ENCODE measurements around the gene LUC7L.

The LUC7L gene

DNA sequence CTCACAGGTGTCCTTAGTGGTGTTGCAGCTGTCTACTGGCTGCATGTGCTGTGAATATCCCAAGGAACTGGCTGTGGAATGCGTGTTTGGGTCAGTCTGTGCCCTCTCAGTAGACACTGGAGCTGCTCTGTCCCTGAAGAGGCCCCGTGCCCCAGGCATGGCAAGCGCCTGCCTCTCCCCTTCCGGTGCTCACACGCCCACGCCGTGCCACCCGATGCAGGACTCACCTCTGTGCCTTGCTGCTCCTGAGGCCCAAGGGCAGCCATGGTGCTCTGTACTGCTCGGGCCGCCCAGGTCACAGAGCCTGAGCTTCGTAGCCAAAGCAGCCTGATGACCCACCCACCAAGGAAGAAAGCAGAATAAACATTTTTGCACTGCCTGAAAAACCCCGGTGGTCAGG, 36.5 kb upstream of the LUC7L start:
- H3K4me2 ChIP-seq (ENCODE audit: low read length) = no peak overlapping the region
- 0 out of 2 replicates have a peak, but pooled peaks cover 5% of the 10 kb centered on the region for H3K27me3 ChIP-seq (ENCODE audit: insufficient read depth, low read length)
- no peaks in the 10 kb centered on the region for H3K79me2 ChIP-seq (ENCODE audit: insufficient read depth, low read length)
- H3K9me2 ChIP-seq (ENCODE audit: low read depth, low read length) = no peaks in the 10 kb centered on the region
- H3K4me3 ChIP-seq (ENCODE audit: low read depth, low read length, poor library complexity, severe bottlenecking) = no peak overlapping the region
- H3K4me1 ChIP-seq (ENCODE audit: insufficient read depth, low read length, severe bottlenecking) = no peaks in the 10 kb centered on the region
- H3K9ac ChIP-seq (ENCODE audit: low read length) = no peak overlapping the region
- peaks cover 14% of the 10 kb centered on the region for H3K36me3 ChIP-seq (ENCODE audit: insufficient read depth, low read length)
- no peak overlapping the region for H2AFZ ChIP-seq (ENCODE audit: low read length)
- TF ChIP-seq CTCF (IDR thresholded peaks at IDR 0.05; ENCODE audit: low read length) = no peak
- TF ChIP-seq EZH2 (IDR thresholded peaks at IDR 0.05; ENCODE audit: borderline replicate concordance, low read length) = no peak
- no peaks in the 10 kb centered on the region for H4K20me1 ChIP-seq (ENCODE audit: insufficient read depth, low read length)
- no peaks in the 10 kb centered on the region for H3F3A ChIP-seq (ENCODE audit: insufficient read depth, low read length)
- no peak overlapping the region for H3K27ac ChIP-seq (ENCODE audit: low read depth, low read length, poor library complexity, severe bottlenecking)
- H3K9me3 ChIP-seq (ENCODE audit: low read length) = no peaks in the 10 kb centered on the region

DNA sequence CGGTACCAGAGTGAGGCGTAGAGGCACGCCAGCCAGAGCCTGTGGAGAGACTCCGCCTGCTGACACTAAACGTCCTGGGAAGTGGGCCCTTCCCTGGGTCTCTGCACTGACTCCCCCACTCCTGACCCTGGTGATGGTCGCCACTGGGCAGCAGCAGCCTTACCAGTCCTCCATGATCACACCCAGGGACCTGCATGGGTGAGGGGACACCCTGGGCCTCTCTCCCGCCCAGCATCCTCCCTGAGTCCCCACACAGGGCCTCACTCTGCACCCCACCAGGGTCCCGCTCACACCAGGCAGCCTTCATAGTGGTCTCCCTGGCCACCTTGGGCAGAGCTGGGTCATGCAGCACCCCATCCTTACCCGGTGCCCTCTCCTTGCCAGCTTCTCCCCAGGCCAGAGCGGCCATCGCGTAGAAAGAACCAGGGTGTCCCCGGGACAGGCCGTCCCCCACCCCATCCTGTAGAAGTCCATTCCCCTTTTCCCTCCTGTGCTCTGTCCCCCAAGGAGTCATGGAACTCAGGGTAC, 35.8 kb upstream of the LUC7L start:
- H3K4me1 ChIP-seq (ENCODE audit: insufficient read depth, low read length, severe bottlenecking) = no peaks in the 10 kb centered on the region
- 0 out of 2 replicates have a peak, but pooled peaks cover under 1% of the 10 kb centered on the region for H3K27me3 ChIP-seq (ENCODE audit: insufficient read depth, low read length)
- H3K4me3 ChIP-seq (ENCODE audit: low read depth, low read length, poor library complexity, severe bottlenecking) = no peak overlapping the region
- H3K27ac ChIP-seq (ENCODE audit: low read depth, low read length, poor library complexity, severe bottlenecking) = no peak overlapping the region
- no peak overlapping the region for H3K9ac ChIP-seq (ENCODE audit: low read length)
- no peaks in the 10 kb centered on the region for H3K9me2 ChIP-seq (ENCODE audit: low read depth, low read length)
- no peak overlapping the region for H2AFZ ChIP-seq (ENCODE audit: low read length)
- no peak overlapping the region for H3K4me2 ChIP-seq (ENCODE audit: low read length)
- no peaks in the 10 kb centered on the region for H4K20me1 ChIP-seq (ENCODE audit: insufficient read depth, low read length)
- TF ChIP-seq EZH2 (IDR thresholded peaks at IDR 0.05; ENCODE audit: borderline replicate concordance, low read length) (no peak), CTCF (IDR thresholded peaks at IDR 0.05; ENCODE audit: low read length) (no peak)
- no peaks in the 10 kb centered on the region for H3F3A ChIP-seq (ENCODE audit: insufficient read depth, low read length)
- no peaks in the 10 kb centered on the region for H3K9me3 ChIP-seq (ENCODE audit: low read length)
- H3K36me3 ChIP-seq (ENCODE audit: insufficient read depth, low read length) = peaks cover 19% of the 10 kb centered on the region
- no peaks in the 10 kb centered on the region for H3K79me2 ChIP-seq (ENCODE audit: insufficient read depth, low read length)

GRCh38 chr16:264440-264951, 35.2 kb upstream of the LUC7L start:
- Histone ChIP-seq H2AFZ (ENCODE audit: low read length) (no peak overlapping the region), H3K27me3 (ENCODE audit: insufficient read depth, low read length) (no peaks in the 10 kb centered on the region), H3F3A (ENCODE audit: insufficient read depth, low read length) (no peaks in the 10 kb centered on the region), H3K4me3 (ENCODE audit: low read depth, low read length, poor library complexity, severe bottlenecking) (no peak overlapping the region), H3K36me3 (ENCODE audit: insufficient read depth, low read length) (peaks cover 22% of the 10 kb centered on the region), H3K9ac (ENCODE audit: low read length) (no peak overlapping the region), H3K4me1 (ENCODE audit: insufficient read depth, low read length, severe bottlenecking) (no peaks in the 10 kb centered on the region), H3K27ac (ENCODE audit: low read depth, low read length, poor library complexity, severe bottlenecking) (no peak overlapping the region), H4K20me1 (ENCODE audit: insufficient read depth, low read length) (no peaks in the 10 kb centered on the region), H3K9me3 (ENCODE audit: low read length) (no peaks in the 10 kb centered on the region), H3K79me2 (ENCODE audit: insufficient read depth, low read length) (no peaks in the 10 kb centered on the region), H3K9me2 (ENCODE audit: low read depth, low read length) (no peaks in the 10 kb centered on the region), H3K4me2 (ENCODE audit: low read length) (no peak overlapping the region)
- no peak for TF ChIP-seq CTCF (IDR thresholded peaks at IDR 0.05; ENCODE audit: low read length)
- no peak for TF ChIP-seq EZH2 (IDR thresholded peaks at IDR 0.05; ENCODE audit: borderline replicate concordance, low read length)

Measured in OCI-LY1 (cell line).